ENCODE data around the gene APOC3. TPM values are rescaled to one million over a fixed set of nuclear protein-coding genes. Genes with fewer than 3 reads are reported as not detected.

APOC3 gene
- total and polyA plus RNA-seq, 9 of the 15 experiments (the other 6 are each of a cell fraction or from before 2014, with no cell fraction given): 1.1 TPM; not detected in 8

DNA sequence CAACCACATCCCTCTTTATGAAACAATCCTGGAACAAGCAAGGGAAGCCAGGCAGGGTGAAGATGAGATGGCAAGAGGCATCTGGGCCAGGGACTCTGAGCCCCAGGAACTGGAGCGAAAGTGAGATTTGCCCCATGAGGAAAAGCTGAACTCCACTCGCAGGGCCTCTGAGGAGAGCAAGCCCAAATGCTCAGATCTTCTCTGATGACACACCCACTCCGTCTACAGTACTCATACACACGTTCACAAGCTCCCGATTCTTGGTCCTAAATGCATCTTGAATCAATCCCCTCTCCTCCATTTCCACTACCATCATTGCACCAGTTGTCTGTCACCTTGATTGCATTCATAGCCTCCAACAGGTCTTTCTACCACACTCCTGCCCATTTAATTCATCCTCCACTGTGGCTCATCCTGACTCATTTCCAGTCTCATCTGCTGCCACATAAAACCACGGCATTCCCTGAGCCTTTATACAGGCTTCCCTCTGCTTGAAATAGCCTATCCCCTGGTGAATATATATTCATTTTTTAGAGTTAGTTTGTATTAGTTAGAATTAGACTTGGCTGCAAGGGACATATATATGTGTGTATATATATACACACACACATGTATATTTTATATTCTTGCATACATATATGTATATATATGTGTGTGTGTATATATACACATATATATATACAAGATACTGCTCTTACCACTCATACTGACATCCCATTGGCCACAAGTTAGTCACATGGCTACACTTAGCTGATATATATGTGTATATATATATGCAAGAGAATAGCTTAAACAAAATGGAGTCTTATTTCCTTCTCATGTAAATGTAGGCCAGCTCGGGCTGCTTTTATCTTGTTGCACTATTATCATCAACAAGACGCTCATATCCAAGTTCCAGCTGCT lies 36.6 kb upstream of the APOC3 start:
- no TSS peak for BruUV-seq (replicated peaks)
- ChIA-PET CTCF (ENCODE audit: low intra/inter-chr PET ratio) (no interaction called here), POLR2A (interaction anchor here (0.6 to 1.5 kb wide), 2 partner anchors 10 to 1638 kb away, joined by 3 read pairs; no protein-coding TSS in a partner anchor)
- no peaks in the 10 kb centered on the region for H3K79me2 ChIP-seq (ENCODE audit: control insufficient read depth, insufficient read depth, low read length)
- in situ Hi-C loops (cut with MboI): no loop called here
- no peak overlapping the region for H3K9ac ChIP-seq (ENCODE audit: insufficient read depth in 1 of 2, low read depth in 2 of 2, low read length in 2 of 2)
- no peaks in the 10 kb centered on the region for H4K20me1 ChIP-seq (replicated peaks; ENCODE audit: control insufficient read depth, insufficient read depth, low read length)
- H3K36me3 ChIP-seq (ENCODE audit: control insufficient read depth, insufficient read depth, low read length): no peaks in the 10 kb centered on the region
- no peaks in the 10 kb centered on the region for H3K27me3 ChIP-seq (ENCODE audit: control insufficient read depth in 2 of 2, insufficient read depth in 2 of 2, low read length in 2 of 2)
- no peaks in the 10 kb centered on the region for H3K9me1 ChIP-seq (ENCODE audit: control insufficient read depth, insufficient read depth, low read length)
- peak overlapping the region; percentile 93 for H2AFZ ChIP-seq (ENCODE audit: low read depth, low read length)
- H3K4me1 ChIP-seq (replicated peaks in 1 of 2; ENCODE audit: control insufficient read depth in 2 of 2, insufficient read depth in 2 of 2, low read length in 2 of 2): peaks cover 20 to 33% of the 10 kb centered on the region in 2 experiments
- WGBS (ENCODE audit: insufficient coverage, low coverage, missing lambda C conversion rate): 55% methylated on average over 8 of the region's 8 CpGs
- DNase-seq (ENCODE audit: extremely low read depth in 1 of 4, low spot score in 3 of 4) (no peak), ATAC-seq (peak; percentile 10; the same call in 1 of the 3 replicates), FAIRE-seq (no peak)
- H3K4me2 ChIP-seq (ENCODE audit: insufficient read depth, low read length): no peak overlapping the region; the same call in 1 of the 2 replicates
- intact Hi-C loops (cut with micrococcal nuclease): loop anchor here (5.0 kb wide), 1 partner anchor 434 kb away; no protein-coding TSS in a partner anchor
- H3K9me3 ChIP-seq (replicated peaks; ENCODE audit: control insufficient read depth, insufficient read depth, low read depth, low read length): no peaks in the 10 kb centered on the region
- H3K27ac ChIP-seq (ENCODE audit: extremely low read depth, low read depth, low read length): no peak overlapping the region
- no peak overlapping the region for H3K4me3 ChIP-seq
- TF ChIP-seq YY1 (IDR thresholded peaks at IDR 0.05; ENCODE audit: borderline replicate concordance in 1 of 3, control insufficient read depth in 1 of 3, extremely low read depth in 1 of 3, insufficient read depth in 3 of 3, insufficient read length in 1 of 3, insufficient replicate concordance in 2 of 3, low read depth in 1 of 3, low read length in 2 of 3) (peak in 1 of 3 experiments; percentile 12), ZNF407 (IDR thresholded peaks at IDR 0.05; ENCODE audit: low read depth) (no peak), TRIM28 (IDR thresholded peaks at IDR 0.05) (no peak), ZNF76 (CRISPR knock-in tag; IDR thresholded peaks at IDR 0.05; ENCODE audit: borderline replicate concordance) (no peak), CBX5 (IDR thresholded peaks at IDR 0.05; ENCODE audit: borderline replicate concordance, low read depth) (no peak)

All from K562 (cell line).